Activated naive CD4-positive, alpha-beta T cell treated with anti-CD3 and anti-CD28 coated beads, Interleukin-2, amount 10 ng/mL, durations not matched to agents 5 hours and 36 hours (primary cell): ENCODE data around the gene IGFN1. TPM values are rescaled to one million over a fixed set of nuclear protein-coding genes. Genes with fewer than 3 reads are reported as not detected.

Source experiments
- total RNA-seq, 2 experiments: library from RNA; stranded (reverse); gene quantifications; one replicate each; pipeline ENCODE4 v1.2.3, GENCODE V29; 2021

IGFN1 gene
- not detected for total RNA-seq

GRCh38 chr1:201190624-201191051, at the start of gene IGFN1:
IGFN1 (plus strand) TSS chr1:201190824; CDS start chr1:201193294, 2,470 bp downstream.

DNA sequence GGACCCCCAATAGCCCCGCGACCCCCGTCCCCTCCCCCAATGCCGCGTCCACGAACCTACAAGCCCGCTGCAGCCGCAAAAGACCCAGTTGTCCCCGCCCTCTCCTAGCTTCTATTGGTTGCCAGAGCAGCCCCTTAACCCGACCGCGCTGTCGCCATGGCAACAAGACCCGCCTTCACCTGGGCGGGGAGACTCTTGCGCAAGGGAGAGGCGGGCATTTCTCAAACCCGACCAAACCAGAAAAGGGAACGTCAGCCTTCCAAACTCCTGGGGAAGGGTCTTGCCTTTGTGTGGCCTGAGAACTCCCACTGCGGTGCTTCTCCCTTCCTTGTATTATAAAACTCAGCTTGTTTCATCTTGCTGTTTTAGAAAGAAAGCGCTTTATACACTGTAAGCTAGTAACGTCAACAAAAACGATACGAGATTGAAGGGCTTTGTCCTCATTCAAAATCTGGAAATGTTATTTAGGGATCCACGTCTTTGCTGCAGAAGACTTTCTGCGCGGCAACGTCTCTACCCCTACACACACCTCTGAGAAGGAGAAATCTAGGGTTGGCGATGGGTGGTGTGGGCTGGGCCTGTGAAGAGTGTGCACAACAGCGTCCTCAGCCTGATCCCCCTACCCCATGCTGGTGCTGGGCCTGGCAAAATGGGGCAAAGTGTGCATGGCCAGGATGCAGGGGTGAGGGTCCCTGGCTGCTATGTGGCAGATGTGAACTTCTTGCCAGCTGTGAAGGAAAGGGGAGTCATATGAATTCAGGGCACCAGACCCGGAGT, 36.0 kb upstream of the IGFN1 start, which contains the start of gene TMEM9:
Gene TMEM9 (minus strand): TSS at position 86 of the 777 bp plus-strand sequence. CDS start 551 bp downstream, outside the sequence.

Other genes starting within 250 kb of the IGFN1 start
- gene KIF21B, start 167.1 kb upstream of the IGFN1 start, total RNA-seq: 100 to 1,000 TPM; 109 to 113 TPM
- gene CACNA1S, start 78.4 kb upstream of the IGFN1 start, total RNA-seq: not detected
- not detected for gene ASCL5, start 63.6 kb upstream of the IGFN1 start, total RNA-seq
- 10 to 100 TPM; 18.2 to 19.7 TPM for gene TMEM9, start 36.4 kb upstream of the IGFN1 start, total RNA-seq
- not detected for gene PKP1, start 92.7 kb downstream of the IGFN1 start, total RNA-seq
- not detected for gene TNNT2, start 186.9 kb downstream of the IGFN1 start, total RNA-seq
- not detected for gene LAD1, start 208.5 kb downstream of the IGFN1 start, total RNA-seq
- gene TNNI1, start 230.9 kb downstream of the IGFN1 start, total RNA-seq: not detected